Measurements from ENCODE around the gene GZMM.

GZMM gene

DNA sequence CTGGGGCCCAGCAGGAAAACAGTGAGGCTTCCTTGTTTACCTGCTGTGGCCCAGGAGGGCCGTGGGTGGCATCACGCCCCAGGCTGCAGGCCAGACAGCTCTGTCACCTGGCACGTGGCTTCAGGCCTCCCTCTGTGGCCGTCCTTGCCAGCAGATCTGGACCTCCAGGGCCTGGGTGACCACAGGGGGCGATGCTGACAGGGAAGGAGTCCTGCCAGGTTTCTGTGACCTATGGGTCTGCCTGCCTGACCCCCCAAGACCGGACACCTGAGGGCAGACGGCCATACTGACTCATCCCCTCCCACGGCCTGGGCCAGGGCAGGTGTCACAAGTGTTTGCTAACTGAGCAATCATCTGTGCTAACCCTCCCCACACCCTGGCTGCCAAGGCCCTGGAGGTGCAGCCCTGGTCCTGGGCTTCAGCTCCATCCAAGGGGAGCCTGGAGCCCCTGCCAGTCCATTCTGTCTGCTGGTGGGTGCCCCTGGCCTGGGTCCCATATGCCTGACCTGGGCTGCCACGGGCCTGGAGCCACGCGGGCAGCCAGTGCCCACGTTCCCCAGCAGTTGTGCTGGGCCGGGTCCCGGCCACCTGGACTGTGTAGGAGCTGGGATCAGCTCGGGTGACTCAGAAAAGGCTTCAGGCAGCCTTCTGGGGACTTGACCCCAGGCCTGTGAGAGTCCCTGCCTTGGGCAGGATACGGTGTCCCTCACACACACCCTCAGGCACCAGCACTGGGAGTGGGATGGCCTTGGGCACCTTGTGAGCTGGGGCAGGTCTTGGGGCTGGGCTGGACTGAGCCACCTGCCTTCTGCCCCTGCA, 8.6 kb upstream of the GZMM start:
- DNase-seq = no peak

- no peak for DNase-seq
These were observed 7.6 kb upstream of the GZMM start for GRCh38 chr19:536031-536880.

DNA sequence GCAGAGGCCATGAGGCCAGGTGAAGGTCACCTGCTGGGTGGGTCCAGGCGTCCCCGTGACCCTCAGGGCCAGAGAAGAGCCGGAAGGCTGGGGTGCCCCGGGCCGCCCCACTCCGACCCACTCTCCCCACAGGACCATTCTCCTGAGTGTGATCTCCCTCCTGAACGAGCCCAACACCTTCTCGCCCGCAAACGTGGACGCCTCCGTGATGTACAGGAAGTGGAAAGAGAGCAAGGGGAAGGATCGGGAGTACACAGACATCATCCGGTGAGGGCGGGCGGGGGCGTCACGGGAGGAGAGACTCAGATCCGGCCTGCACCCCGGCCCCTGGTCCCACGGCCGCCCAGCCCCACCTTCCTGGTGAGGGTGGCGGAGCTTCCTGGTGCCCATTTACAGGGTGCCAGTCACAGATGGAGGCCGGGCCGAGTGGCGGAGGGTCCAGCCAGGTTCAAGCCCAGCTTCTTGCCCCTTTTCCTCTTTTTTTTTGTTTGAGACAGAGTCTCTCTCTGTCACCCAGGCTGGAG, 6.9 kb upstream of the GZMM start:
- no peak for DNase-seq

DNA sequence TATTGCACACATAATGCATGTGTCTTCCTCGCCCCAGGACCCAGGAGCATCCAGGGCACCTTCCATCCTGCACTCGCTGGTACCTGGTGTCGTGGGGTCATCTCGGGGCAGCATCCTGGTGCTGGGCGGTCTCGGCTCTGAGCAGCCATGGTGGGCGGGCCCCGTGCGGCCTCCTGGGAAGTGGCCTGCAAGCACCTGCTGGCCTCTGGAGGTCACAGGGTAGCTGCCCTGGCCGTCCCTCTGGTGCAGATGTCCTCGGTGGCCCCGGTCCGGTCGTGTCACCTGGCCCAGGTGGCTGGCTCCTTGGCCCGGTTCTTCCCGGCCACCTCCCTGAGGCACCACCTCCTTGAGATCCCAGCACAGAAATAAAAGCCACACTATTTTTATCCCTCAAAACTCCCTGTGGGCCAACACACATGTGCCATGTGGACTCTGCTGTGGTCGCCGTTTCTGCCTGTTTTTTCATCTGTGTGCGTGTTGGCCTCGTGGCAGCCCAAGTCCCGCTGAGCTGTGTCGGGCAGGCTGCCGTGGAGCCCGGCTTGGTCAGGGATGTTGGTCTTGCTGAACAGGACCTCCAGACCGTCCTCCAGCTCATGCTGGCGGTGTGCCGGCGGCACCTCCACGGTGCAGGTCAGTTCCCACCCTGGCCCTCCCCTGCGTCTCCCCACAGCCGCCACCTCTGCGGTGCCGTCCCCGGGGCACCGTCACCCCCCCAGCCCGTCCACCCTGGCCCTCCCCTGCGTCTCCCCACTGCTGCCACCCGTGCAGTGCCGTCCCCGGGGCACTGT, 5.0 kb upstream of the GZMM start:
- DNase-seq = no peak

GRCh38 chr19:539429-540030, 4.3 kb upstream of the GZMM start:
- no peak for DNase-seq

DNA sequence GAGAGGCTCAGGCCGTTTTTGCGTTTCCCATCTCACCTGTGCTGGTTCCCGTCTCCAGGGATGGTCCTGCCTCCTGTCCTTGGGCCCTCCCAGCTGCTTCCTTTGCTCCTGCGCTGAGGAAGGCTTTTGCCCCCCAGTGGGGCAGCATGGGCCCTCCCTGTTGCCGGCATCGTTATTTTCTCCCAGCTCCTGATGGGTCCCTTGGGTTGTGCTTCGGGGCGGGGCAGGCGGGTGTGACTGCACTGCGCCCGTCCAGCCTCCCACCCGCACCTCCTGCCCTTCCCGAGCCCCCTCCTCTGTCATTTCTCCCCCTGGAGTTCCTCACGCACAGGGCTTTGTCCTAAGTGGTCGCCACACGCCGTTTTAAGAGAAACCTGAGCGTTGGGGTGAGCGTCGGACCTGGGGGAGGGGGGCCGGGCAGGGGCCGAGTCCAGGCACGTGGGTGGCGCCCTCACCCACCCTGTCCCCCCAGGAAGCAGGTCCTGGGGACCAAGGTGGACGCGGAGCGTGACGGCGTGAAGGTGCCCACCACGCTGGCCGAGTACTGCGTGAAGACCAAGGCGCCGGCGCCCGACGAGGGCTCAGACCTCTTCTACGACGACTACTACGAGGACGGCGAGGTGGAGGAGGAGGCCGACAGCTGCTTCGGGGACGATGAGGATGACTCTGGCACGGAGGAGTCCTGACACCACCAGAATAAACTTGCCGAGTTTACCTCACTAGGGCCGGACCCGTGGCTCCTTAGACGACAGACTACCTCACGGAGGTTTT, 2.8 kb upstream of the GZMM start:
- DNase-seq = no peak

GRCh38 chr19:541699-542098, 2.2 kb upstream of the GZMM start:
- DNase-seq = no peak

GRCh38 chr19:542173-542866, 1.5 kb upstream of the GZMM start:
- DNase-seq = no peak

DNA sequence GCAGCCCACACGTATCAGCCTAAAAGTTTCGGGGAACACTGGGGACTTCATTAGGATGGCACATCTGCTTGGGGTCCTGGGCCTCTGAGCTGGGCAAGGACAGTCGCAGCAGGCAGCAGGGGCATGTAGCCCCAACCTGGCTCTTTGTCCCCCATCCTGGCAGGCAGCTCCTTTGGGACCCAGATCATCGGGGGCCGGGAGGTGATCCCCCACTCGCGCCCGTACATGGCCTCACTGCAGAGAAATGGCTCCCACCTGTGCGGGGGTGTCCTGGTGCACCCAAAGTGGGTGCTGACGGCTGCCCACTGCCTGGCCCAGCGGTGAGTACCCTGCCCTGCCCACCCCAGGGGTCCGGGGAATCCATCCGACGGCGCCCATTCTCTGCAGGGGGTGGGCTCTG, 3.3 kb downstream of the GZMM start:
- DNase-seq = no peak

- DNase-seq = no peak
These were observed 4.2 kb downstream of the GZMM start for GRCh38 chr19:547836-548720.

DNA sequence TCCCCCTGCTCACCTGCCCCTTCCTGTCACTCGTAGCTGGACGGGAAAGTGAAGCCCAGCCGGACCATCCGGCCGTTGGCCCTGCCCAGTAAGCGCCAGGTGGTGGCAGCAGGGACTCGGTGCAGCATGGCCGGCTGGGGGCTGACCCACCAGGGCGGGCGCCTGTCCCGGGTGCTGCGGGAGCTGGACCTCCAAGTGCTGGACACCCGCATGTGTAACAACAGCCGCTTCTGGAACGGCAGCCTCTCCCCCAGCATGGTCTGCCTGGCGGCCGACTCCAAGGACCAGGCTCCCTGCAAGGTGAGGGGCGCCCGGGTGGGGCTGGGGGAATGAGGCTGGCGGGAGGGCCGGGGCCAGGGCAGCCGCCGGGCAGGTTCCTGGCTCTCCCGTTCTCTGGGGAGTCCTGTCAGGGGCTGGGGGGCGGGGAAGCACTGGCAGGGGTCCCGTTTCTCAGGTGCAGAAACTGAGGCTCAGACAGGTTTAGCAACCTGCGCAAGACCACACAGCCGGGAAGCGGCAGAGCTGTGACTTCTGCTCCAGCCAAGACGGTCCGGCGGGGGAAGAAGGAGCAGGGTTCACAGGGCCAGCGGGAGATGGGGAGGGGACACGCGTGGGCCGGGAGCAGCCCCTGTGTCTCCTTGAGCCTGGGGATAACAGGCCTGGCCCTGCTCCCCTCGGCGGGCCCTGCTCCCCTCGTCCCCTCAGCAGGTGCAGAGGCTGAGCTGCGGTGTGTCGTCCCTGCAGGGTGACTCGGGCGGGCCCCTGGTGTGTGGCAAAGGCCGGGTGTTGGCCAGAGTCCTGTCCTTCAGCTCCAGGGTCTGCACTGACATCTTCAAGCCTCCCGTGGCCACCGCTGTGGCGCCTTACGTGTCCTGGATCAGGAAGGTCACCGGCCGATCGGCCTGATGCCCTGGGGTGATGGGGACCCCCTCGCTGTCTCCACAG, 5.3 kb downstream of the GZMM start:
- DNase-seq = no peak

GRCh38 chr19:554817-555216, 11.0 kb downstream of the GZMM start:
- no peak for DNase-seq

GRCh38 chr19:555474-555808, 11.6 kb downstream of the GZMM start:
- DNase-seq = no peak

DNA sequence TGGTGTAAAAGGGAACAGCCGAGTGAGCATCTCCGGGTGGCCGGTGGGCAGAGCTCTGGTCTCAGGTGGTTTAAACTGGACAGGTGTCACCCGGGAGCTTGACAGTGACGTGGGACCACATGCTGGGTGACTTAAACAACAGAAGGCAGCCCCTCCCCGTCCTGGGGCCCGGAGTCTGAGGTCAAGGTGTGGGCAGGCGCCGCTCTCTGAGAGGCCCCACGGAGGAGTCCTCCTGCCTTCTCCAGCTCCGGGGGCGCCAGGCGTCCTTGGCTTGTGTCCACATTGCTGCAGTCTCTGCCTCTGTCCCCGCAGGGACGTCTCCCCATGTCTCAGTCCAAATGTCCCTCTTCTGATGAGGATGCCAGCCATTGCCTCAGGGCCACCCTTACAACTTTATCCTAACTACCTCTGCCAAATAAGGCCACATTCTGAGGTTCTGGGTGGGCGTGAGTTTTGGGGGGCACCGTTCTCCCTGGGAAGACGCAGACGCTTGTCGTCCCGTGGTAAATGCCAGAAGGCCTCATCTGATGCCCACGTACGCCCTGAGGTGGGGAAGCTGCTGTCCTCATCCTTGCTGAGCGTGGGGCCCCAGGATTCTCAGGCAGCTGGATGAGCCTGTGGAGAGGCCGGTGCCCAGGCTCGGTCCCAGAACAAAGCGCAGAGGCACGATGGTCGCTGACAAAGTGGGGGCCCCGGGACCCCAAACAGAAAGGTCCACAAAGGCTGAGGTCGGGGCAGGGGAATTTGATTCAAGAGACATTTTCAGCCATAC, 12.9 kb downstream of the GZMM start:
- DNase-seq = no peak

GRCh38 chr19:558770-559439, 15.1 kb downstream of the GZMM start:
- DNase-seq = no peak

DNA sequence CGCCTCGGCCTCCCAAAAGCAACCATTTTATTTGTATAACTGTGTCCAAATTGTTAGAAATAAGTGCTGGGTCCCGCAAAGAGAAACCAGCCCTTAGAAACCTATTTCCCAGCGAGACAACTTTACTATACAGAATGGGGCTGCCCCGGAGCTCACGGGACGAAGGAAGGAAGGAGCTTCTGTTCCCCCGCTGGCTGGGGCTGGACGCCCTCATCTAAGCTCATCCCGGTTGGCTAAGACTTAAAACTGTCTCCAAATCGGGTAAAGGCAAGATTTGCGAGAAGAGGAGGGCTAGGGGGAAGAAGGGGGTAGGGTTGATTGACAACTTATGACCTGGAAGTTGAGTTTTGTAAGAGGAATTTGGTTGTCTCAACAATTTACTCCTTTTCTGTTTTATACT, 16.3 kb downstream of the GZMM start:
- no peak for DNase-seq

DNA sequence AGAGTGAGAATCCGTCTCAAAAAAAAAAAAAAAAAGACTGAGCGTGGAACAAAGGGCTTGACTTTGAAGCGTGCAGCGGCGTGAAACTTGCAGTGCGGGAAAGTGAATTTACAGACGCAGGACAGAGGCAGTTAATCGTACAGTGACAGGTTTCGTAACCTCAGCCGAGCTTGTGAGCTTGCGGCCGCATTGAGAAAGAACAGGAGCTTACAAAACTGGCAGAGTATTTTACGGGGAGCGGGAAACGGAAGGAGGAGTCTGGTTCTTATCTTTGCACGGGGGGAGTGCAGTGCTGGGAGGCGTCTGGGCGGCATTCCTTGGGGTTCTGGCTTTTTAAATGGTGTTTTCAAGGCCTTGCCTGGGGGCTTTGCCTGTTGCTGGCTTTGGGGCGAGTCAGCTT, 22.6 kb downstream of the GZMM start:
- DNase-seq = no peak

DNA sequence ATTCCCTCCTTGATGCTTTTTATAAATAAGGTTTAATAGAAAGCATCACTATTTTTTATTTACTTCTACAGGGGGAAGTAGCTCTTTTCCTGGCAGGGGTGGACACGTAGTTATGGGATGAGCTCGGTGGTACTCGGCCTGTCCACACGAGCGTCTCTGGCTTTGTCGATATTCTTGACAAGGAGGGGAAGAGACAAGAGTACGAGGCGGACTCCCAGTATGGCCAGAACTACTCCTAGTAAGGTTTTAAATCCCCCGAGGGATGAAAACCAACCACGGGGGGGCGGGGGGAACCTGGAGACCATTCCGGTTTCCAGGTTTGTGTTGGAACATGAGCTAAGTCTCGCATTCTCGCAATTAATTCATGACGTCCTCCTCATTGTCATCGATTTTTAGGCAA, 23.0 kb downstream of the GZMM start:
- no peak for DNase-seq
